Esophagus muscularis mucosa (tissue), 4 donors: Measurements from ENCODE around the gene ANKRD50. TPM values are rescaled to one million over a fixed set of nuclear protein-coding genes. Genes with fewer than 3 reads are reported as not detected.

Source experiments
- DNase-seq: peaks from one replicate; pipeline ENCODE4 v3.0.0-alpha.2; 2017; ENCODE audit errors: extremely low spot score
- H3K27ac ChIP-seq, 4 donors: fragments of 200-600 bp; sonication (generic); replicated peaks in 1 of 4; 1 replicate in 3 of 4; 2 replicates in 1 of 4; pipeline ENCODE4 v1.5.1; 2016 to 2019; ENCODE audit warnings: mild to moderate bottlenecking in 1 of 4
- H3K27me3 ChIP-seq, 4 donors: fragments of 200-600 bp; sonication (generic); one replicate each; pipeline versions ENCODE4 v1.5.1 to v1.6.0; 2016 to 2019
- H3K36me3 ChIP-seq, 4 donors: fragments of 200-600 bp; sonication (generic); one replicate each; pipeline ENCODE4 v1.5.1; 2016 to 2019
- H3K4me1 ChIP-seq, 4 donors: fragments of 200-600 bp; sonication (generic); one replicate each; pipeline ENCODE4 v1.5.1; 2016 to 2019
- H3K4me3 ChIP-seq, 4 donors: fragments of 200-600 bp; sonication (generic); 1 replicate in 2 of 4; 2 replicates in 2 of 4; pipeline ENCODE4 v1.5.1; 2016 to 2019; ENCODE audit warnings: mild to moderate bottlenecking in 4 of 4, moderate library complexity in 1 of 4
- H3K9me3 ChIP-seq, 4 donors: fragments of 200-600 bp; sonication (generic); 1 replicate in 3 of 4; 2 replicates in 1 of 4; pipeline ENCODE4 v1.5.1; 2016 to 2019
- EP300 ChIP-seq: sonication (generic); formaldehyde crosslinking; IDR thresholded peaks from one replicate; pipeline ENCODE4 v1.6.1; 2017; ENCODE audit warnings: antibody characterized with exemption
- POLR2A ChIP-seq: fragments of 450-650 bp; IDR thresholded peaks from one replicate; pipeline ENCODE4 v1.6.1; 2017; ENCODE audit warnings: antibody characterized with exemption, moderate library complexity, mild to moderate bottlenecking, low read depth
- POLR2AphosphoS5 ChIP-seq, 2 donors: sonication (generic); formaldehyde crosslinking; IDR thresholded peaks; one replicate each; pipeline ENCODE4 v1.6.1; 2017; ENCODE audit warnings: antibody characterized with exemption in 2 of 2
- WGBS: methylation state at CpG from one replicate; pipeline ENCODE4 v1.1.5; 2018; 5-methylcytosine and 5-hydroxymethylcytosine counted together
- intact Hi-C: fragments of 100-400 bp; cut with DNase I; formaldehyde crosslinking; loops from one replicate; pipeline ENCODE4 v1.15.1; 2023
- total RNA-seq, 4 donors: library from RNA; depleted of rRNA; stranded (reverse); fragments of >200 nt; gene quantifications; one replicate each; pipeline versions ENCODE4 v1.1.0 to v1.2.1, GENCODE V29; 2016
- TF ChIP-seq, protein P1 (sequence below), 3 experiments: fragments of 200-600 bp in 2 of 3; fragments of 450-650 bp in 1 of 3; sonication (generic) in 2 of 3; IDR thresholded peaks; one replicate each; pipeline ENCODE4 v1.5.1; 2017 to 2019; ENCODE audit warnings: antibody characterized with exemption in 3 of 3, mild to moderate bottlenecking in 2 of 3, moderate library complexity in 1 of 3

ANKRD50 gene
- total RNA-seq, 4 donors from 2014 or later = 13.4 to 21.5 (median 18.4) TPM

DNA sequence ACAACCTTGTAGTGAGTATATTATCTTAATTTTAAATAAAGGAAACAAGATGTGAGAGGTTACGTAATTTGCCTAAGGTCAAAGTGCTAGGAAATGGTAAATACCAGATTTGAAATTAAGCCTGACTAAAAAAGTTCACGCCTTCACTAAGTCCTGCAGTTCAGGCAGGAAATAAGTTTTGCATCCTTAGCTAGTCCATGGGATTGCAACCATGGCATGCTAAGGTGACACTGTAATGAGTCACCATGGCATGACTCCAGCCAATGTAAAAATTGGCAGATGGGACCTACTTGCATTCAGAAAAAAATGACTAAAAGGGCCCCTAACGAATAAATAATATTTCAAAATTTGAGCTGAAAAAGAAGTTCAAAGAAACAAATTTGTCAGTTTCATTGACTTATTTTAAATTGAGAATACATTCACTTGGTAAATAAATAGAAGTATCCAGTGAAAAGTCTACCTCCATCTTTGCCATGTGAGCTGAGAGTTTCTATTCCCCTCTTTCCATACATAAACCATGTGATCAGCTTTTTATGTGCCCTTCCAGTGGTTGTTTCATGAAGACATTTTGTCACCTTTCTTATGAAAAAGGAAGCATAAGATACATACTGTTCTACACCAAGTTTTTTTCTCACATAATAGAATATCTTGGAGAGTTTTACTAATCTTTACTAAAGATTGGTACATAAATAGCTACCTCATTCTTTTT lies 72.4 kb downstream of the ANKRD50 start:
- Histone ChIP-seq H3K9me3 (no peaks in the 10 kb centered on the region), H3K27me3 (no peaks in the 10 kb centered on the region), H3K27ac (no peak overlapping the region), H3K36me3 (no peaks in the 10 kb centered on the region), H3K4me1 (no peaks in the 10 kb centered on the region), H3K4me3 (no peak overlapping the region)
- TF ChIP-seq EP300 (no peak), POLR2A (no peak), POLR2AphosphoS5 (IDR thresholded peaks at IDR 0.05) (no peak)
- TF ChIP-seq, protein P1, sequence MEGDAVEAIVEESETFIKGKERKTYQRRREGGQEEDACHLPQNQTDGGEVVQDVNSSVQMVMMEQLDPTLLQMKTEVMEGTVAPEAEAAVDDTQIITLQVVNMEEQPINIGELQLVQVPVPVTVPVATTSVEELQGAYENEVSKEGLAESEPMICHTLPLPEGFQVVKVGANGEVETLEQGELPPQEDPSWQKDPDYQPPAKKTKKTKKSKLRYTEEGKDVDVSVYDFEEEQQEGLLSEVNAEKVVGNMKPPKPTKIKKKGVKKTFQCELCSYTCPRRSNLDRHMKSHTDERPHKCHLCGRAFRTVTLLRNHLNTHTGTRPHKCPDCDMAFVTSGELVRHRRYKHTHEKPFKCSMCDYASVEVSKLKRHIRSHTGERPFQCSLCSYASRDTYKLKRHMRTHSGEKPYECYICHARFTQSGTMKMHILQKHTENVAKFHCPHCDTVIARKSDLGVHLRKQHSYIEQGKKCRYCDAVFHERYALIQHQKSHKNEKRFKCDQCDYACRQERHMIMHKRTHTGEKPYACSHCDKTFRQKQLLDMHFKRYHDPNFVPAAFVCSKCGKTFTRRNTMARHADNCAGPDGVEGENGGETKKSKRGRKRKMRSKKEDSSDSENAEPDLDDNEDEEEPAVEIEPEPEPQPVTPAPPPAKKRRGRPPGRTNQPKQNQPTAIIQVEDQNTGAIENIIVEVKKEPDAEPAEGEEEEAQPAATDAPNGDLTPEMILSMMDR (IDR thresholded peaks at IDR 0.05) = no peak
- no peak for DNase-seq
- intact Hi-C loops = no loop called here
- 84% methylated on average over 3 of the region's 3 CpGs for WGBS

DNA sequence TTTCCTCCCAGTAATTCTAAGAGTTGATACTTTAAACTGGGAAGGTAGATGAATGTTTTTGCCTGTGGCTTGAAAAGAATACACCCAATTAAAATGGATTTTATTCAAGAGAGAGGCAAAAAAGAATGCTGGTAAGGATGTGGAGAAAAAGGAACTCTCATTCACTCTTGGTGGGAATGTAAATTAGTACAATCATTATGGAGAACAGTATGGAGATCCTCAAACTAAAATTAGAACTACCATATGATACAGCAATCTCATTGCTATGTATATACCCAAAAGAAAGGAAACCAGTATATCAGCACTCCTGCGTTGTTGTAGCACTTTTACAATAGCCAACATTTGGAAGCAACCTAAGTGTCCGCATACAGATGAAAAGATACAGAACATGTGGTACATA lies 75.2 kb downstream of the ANKRD50 start:
- Histone ChIP-seq H3K27ac (no peak overlapping the region), H3K36me3 (no peaks in the 10 kb centered on the region), H3K9me3 (no peaks in the 10 kb centered on the region), H3K4me3 (no peak overlapping the region), H3K4me1 (no peaks in the 10 kb centered on the region), H3K27me3 (no peaks in the 10 kb centered on the region)
- WGBS = 98% methylated on average over 2 of the region's 2 CpGs
- intact Hi-C loops = no loop called here
- TF ChIP-seq POLR2AphosphoS5 (IDR thresholded peaks at IDR 0.05) (no peak), EP300 (no peak), POLR2A (no peak)
- TF ChIP-seq, protein P1 (IDR thresholded peaks at IDR 0.05) = no peak
- DNase-seq = no peak

DNA sequence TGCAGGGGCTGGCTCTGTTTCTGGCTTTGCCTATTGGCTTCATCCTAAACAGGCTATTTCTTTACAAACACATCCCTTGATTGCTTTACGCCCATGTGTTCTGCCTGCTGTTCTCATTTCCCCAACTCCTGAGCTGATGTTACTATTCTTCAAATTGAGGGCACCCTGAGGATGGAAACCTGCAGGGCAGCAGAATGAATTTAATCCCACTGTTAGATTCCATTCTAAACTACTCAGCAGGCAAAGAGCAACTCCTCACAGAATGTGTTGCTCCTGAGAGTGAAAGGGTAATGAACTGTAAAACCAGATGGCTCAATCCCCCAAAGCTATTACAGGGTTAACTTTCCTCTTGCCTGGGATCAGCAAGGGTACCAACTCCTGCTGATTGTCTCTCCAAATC lies 75.7 kb downstream of the ANKRD50 start:
- Histone ChIP-seq H3K4me1 (no peaks in the 10 kb centered on the region), H3K27me3 (no peaks in the 10 kb centered on the region), H3K9me3 (no peaks in the 10 kb centered on the region), H3K36me3 (no peaks in the 10 kb centered on the region), H3K27ac (no peak overlapping the region), H3K4me3 (no peak overlapping the region)
- 100% methylated on average over 1 of the region's 1 CpG for WGBS
- TF ChIP-seq POLR2A = no peak
- TF ChIP-seq EP300 = no peak
- TF ChIP-seq POLR2AphosphoS5 (IDR thresholded peaks at IDR 0.05) = no peak
- TF ChIP-seq, protein P1 (IDR thresholded peaks at IDR 0.05) = no peak
- intact Hi-C loops = no loop called here
- no peak for DNase-seq

DNA sequence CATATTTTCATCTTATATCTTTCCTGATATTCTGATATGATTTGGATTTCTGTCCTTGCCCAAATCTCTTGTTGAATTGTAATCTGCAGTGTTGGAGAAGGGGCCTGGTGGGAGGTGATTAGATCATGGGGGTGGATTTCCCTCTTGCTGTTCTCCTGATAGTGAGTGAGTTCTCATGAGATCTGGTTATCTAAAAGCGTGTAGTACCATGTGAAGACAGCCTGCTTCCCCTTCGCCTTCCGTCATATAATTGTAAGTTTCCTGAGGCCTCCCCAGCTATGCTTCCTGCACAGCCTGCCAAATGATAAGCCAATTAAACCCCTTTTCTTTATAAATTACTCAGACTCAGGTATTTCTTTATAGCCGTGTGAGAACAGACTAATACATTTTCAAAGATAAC lies 77.2 kb downstream of the ANKRD50 start:
- DNase-seq = no peak
- Histone ChIP-seq H3K4me1 (no peaks in the 10 kb centered on the region), H3K4me3 (no peak overlapping the region), H3K27ac (no peak overlapping the region), H3K9me3 (no peaks in the 10 kb centered on the region), H3K36me3 (no peaks in the 10 kb centered on the region), H3K27me3 (no peaks in the 10 kb centered on the region)
- intact Hi-C loops = no loop called here
- WGBS = 91% methylated on average over 4 of the region's 4 CpGs
- TF ChIP-seq POLR2AphosphoS5 (IDR thresholded peaks at IDR 0.05) (no peak), POLR2A (no peak), EP300 (no peak)
- TF ChIP-seq, protein P1 (IDR thresholded peaks at IDR 0.05) = no peak
